AG04450 (cell line): Measurements from ENCODE around the gene JPH2. TPM values are rescaled to one million over a fixed set of nuclear protein-coding genes. Genes with fewer than 3 reads are reported as not detected.

Experiments
- CTCF ChIA-PET: fragments of 300-600, 350-600 bp; formaldehyde crosslinking; extraction: SDS; loops from one replicate; lab custom pipeline; 2022; ENCODE audit warnings: antibody characterized with exemption, inconsistent platforms; lab: Charles Lee
- POLR2A ChIA-PET: fragments of 350-600 bp; formaldehyde crosslinking; extraction: SDS; loops from one replicate; lab custom pipeline; 2021; ENCODE audit warnings: antibody characterized with exemption, inconsistent platforms; lab: Yijun Ruan, JAX
- DNase-seq: peaks from one replicate; pipeline ENCODE4 v3.0.0-alpha.2; 2011; ENCODE audit warnings: low read depth, low spot score
- H3K27ac ChIP-seq: one replicate; pipeline ENCODE4 v1.5.1; 2012; ENCODE audit warnings: low read depth, low read length, control low read depth
- H3K27me3 ChIP-seq: one replicate; pipeline ENCODE4 v1.6.0; 2012; ENCODE audit warnings: low read length; ENCODE audit not compliant: control insufficient read depth, insufficient read depth
- H3K4me3 ChIP-seq: 2 replicates; pipeline ENCODE4 v1.5.1; 2011; ENCODE audit warnings: mild to moderate bottlenecking, low read depth, low read length, control low read depth
- H3K9me3 ChIP-seq: 2 replicates; pipeline ENCODE4 v1.5.1; 2012; ENCODE audit warnings: low read length; ENCODE audit not compliant: control insufficient read depth, insufficient read depth
- polyA plus RNA-seq: library from polyadenylated mRNA; depleted of rRNA; stranded (reverse); fragments of >200 nt; gene quantifications from 2 replicates; pipeline ENCODE4 v1.2.3, GENCODE V29; 2011
- TF ChIP-seq, protein P1 (sequence below): IDR thresholded peaks from 2 replicates; pipeline ENCODE4 v1.5.1; 2011; ENCODE audit warnings: low read depth, low read length, control low read depth, inconsistent platforms

Gene JPH2
- polyA plus RNA-seq, 1 experiment = 1.3 TPM

DNA sequence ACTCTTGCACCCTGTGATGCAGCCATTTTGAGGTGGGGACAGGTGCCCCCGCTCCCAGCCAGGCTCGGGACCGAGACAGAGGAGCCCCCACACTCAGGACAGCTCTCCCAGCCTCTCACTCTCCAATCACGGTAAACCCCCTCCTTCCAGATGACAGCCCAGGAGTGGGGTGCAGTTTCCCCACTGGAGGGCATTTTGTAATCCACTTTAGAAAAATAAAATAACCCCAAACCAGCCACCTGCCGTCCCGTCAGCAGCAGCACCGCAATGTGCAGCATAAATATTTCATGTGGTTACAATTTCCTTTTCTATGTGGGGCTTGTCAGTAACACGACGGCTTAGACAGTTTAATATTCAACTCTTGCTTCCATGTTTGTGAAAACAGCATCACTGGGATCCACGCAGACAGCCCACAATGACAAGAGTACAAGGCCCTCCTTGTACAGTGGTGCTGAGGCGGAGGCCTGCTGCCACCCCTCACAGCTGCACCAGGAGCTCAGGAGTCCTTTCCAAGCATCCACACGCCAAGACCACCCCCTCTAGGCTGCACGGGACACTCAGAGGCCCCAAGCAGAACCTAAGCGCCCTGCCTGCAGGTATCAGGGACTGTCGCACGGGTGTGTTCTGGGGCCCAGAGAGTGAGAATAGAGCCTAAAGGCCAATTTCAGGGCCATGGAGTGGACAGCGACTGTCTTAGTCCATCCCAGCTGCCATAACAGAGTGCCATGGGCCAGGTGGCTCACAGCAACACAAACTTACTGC is 116.7 kb downstream of the JPH2 start:
- Histone ChIP-seq H3K27ac (no peak overlapping the region), H3K9me3 (no peaks in the 10 kb centered on the region), H3K27me3 (no peaks in the 10 kb centered on the region), H3K4me3 (no peak overlapping the region)
- DNase-seq = no peak
- ChIA-PET POLR2A (no interaction called here), CTCF (no interaction called here)
- TF ChIP-seq, protein P1, sequence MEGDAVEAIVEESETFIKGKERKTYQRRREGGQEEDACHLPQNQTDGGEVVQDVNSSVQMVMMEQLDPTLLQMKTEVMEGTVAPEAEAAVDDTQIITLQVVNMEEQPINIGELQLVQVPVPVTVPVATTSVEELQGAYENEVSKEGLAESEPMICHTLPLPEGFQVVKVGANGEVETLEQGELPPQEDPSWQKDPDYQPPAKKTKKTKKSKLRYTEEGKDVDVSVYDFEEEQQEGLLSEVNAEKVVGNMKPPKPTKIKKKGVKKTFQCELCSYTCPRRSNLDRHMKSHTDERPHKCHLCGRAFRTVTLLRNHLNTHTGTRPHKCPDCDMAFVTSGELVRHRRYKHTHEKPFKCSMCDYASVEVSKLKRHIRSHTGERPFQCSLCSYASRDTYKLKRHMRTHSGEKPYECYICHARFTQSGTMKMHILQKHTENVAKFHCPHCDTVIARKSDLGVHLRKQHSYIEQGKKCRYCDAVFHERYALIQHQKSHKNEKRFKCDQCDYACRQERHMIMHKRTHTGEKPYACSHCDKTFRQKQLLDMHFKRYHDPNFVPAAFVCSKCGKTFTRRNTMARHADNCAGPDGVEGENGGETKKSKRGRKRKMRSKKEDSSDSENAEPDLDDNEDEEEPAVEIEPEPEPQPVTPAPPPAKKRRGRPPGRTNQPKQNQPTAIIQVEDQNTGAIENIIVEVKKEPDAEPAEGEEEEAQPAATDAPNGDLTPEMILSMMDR = no peak

DNA sequence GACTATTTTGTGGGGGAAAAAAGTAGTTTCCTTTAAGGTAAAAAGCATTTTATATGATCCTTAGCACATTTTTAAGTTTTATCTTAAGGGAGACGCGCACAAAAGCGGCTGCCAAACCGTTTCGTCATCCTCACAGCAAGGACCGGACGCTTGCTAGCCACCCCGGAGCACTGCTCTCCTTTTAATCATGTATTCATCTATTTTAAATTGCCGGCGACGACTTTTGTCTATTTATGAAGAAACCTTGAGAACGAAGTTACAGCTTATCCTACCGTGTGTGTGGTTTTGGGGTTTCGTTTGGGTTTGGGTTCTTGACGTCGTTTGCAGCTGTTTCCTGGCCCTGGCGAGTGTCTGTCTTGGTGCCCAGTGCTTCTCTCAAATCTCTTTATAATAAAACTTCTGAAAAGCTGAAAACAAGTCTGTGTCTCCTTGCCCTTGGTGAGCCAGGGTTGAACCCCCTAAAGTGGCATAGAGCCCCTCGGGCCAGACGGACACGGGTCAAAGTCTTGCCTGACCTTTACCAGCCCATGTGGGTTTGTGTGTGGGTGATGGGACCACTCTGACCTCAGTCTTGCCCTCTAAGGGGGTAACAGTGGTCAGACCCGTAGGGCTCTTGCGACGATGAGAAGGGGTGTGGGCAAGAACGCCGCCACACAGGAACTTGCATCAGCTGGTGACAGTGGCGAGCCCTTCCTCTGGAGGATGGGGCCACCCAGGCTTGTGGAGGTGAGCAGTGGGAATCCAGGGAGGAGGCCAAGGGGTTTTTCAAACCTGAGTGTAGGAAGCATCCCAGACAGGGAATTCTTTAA is 117.6 kb downstream of the JPH2 start:
- H3K4me3 ChIP-seq = no peak overlapping the region
- no peaks in the 10 kb centered on the region for H3K27me3 ChIP-seq
- H3K9me3 ChIP-seq = no peaks in the 10 kb centered on the region
- TF ChIP-seq, protein P1 = no peak
- CTCF ChIA-PET = no interaction called here
- POLR2A ChIA-PET = no interaction called here
- no peak for DNase-seq
- no peak overlapping the region for H3K27ac ChIP-seq

DNA sequence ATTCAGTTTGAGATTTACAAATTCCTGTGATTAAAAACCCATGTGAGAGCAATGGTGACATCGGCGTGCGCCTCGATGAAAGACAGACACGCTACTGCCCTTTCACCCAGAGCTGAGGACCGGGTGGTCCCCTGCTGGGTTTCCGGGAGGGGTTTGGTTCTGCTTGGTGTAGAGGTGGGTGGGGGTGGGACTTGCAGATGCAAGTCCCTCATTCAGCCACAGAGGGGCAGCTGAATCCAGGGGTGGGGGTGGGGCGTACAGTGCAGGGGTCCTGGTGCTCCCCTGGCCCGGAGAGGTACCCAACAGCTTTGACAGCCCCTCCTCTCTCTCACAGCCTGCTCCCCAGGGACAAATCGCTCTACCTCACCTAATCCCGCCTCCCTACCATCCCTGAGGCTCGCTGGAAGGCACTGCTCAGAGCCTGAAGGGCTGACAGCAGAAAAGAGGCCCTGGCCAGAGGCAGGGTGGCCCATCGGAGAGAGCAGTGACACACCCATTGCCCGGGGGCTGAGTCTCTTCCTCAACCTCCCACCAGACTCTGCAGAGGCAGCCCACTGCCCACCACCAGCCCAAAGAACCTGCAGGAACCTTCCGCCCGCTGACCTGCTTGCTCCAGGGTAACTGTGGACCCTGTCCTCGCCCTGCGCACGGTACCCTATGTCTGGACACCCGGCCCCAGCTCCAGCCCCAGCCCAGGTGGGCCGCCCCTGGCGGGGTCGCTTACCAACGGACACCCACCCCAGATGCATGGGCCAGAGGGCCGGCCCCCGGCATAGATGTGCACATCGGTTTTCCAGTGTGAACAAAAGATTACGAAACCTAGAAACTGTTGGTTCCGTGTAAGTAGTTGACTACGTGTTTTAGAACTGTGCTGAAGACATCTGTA is 118.4 kb downstream of the JPH2 start:
- no peaks in the 10 kb centered on the region for H3K9me3 ChIP-seq
- no peak for DNase-seq
- no peak overlapping the region for H3K27ac ChIP-seq
- H3K4me3 ChIP-seq = no peak overlapping the region
- H3K27me3 ChIP-seq = no peaks in the 10 kb centered on the region
- ChIA-PET CTCF (no interaction called here), POLR2A (no interaction called here)
- TF ChIP-seq, protein P1 = no peak

DNA sequence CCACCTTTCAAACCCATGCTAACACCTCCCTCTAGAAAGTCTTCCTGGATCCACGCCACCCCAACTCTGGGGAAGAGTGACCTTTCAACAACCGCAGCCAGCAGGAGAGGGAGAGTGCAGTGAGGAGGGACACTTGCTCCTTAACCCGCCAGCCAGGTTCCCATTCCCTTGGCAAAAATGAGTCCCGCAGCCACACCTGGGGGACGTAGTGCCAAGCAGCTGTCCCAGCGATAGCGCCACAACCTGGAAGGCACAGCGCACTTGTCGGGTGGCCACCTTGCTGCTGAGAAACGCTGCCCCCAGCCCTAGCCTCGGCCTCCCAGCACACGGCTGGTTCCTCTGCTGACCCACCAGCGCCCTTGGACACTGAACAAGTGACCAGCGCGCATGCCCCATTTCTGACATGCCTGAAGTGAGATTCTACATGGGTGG is 119.3 kb downstream of the JPH2 start:
- CTCF ChIA-PET = no interaction called here
- Histone ChIP-seq H3K27me3 (no peaks in the 10 kb centered on the region), H3K9me3 (no peaks in the 10 kb centered on the region), H3K27ac (no peak overlapping the region), H3K4me3 (no peak overlapping the region)
- POLR2A ChIA-PET = no interaction called here
- TF ChIP-seq, protein P1 = no peak
- no peak for DNase-seq
